ENCODE measurements around the gene TMEM156. TPM values are rescaled to one million over a fixed set of nuclear protein-coding genes. Genes with fewer than 3 reads are reported as not detected.
A peak's percentile ranks its signal among the peaks of the same experiment; 100 is the strongest.
"Not testable (repeated sequence)": the region's sequence is repeated elsewhere in the genome, so short reads cannot be mapped to it uniquely, and the experiment has no call there.

Gene TMEM156
- polyA plus RNA-seq, 1 donor from 2014 or later, result 152 TPM

- Mint-ChIP-seq H3K4me3 (peak overlapping the region; percentile 91 to 95 (median 94)), H3K27ac (peak overlapping the region; percentile 8 to 93 (median 86)), H3K27me3 (no peaks in the 10 kb centered on the region), H3K36me3 (peaks cover 6% of the 10 kb centered on the region), H3K9me3 (no peaks in the 10 kb centered on the region), H3K4me1 (peaks cover 22 to 33% (median 24%) of the 10 kb centered on the region in 3 donors)
These were observed 1.5 kb downstream of the TMEM156 start for GRCh38 chr4:39030725-39031124.

GRCh38 chr4:39029752-39030694, 2.2 kb downstream of the TMEM156 start:
- Mint-ChIP-seq H3K36me3 (peaks cover 6% of the 10 kb centered on the region), H3K27ac (peak overlapping the region; percentile 8 to 93 (median 86)), H3K9me3 (no peaks in the 10 kb centered on the region), H3K27me3 (no peaks in the 10 kb centered on the region), H3K4me3 (peak overlapping the region; percentile 91 to 95 (median 94)), H3K4me1 (peaks cover 26 to 34% (median 28%) of the 10 kb centered on the region in 3 donors)

GRCh38 chr4:39026096-39026495, 6.1 kb downstream of the TMEM156 start:
- Mint-ChIP-seq H3K4me1 (peaks cover 33 to 41% (median 39%) of the 10 kb centered on the region in 3 donors), H3K9me3 (peaks cover 0 to 9% (median 1%) of the 10 kb centered on the region in 3 donors), H3K4me3 (peak overlapping the region in 2 of 4 donors; percentile 23 to 76), H3K27me3 (no peaks in the 10 kb centered on the region), H3K36me3 (peaks cover 23% of the 10 kb centered on the region), H3K27ac (no peak overlapping the region)

- Mint-ChIP-seq H3K4me1 (peaks cover 33 to 41% (median 39%) of the 10 kb centered on the region in 3 donors), H3K9me3 (peaks cover 0 to 9% (median 1%) of the 10 kb centered on the region in 3 donors), H3K27ac (peak overlapping the region; percentile 23 to 39 (median 29)), H3K36me3 (peaks cover 23% of the 10 kb centered on the region), H3K27me3 (no peaks in the 10 kb centered on the region), H3K4me3 (peak overlapping the region in 3 of 4 donors; percentile 45 to 72 (median 67))
These were observed 6.6 kb downstream of the TMEM156 start for GRCh38 chr4:39025552-39026085.

- Mint-ChIP-seq H3K36me3 (peaks cover 27% of the 10 kb centered on the region), H3K4me3 (peak overlapping the region in 1 of 4 donors; percentile 37)
These were observed 7.8 kb downstream of the TMEM156 start for GRCh38 chr4:39024311-39024865.

GRCh38 chr4:39023059-39023458, 9.2 kb downstream of the TMEM156 start:
- Mint-ChIP-seq H3K27ac (peak overlapping the region in 1 of 3 donors; percentile 18), H3K36me3 (peaks cover 27% of the 10 kb centered on the region), H3K4me1 (peaks cover 38 to 44% (median 43%) of the 10 kb centered on the region in 3 donors), H3K27me3 (no peaks in the 10 kb centered on the region), H3K9me3 (peaks cover 3 to 9% (median 3%) of the 10 kb centered on the region in 3 donors), H3K4me3 (peak overlapping the region in 2 of 4 donors; percentile 18 to 65)

More at GRCh38 chr4:39024311-39024865, 7.8 kb downstream of the TMEM156 start:
- Mint-ChIP-seq H3K27me3 (no peaks in the 10 kb centered on the region), H3K9me3 (peaks cover 0 to 9% (median 1%) of the 10 kb centered on the region in 3 donors), H3K27ac (peak overlapping the region in 2 of 3 donors; percentile 29 to 92), H3K4me1 (peaks cover 39 to 46% (median 45%) of the 10 kb centered on the region in 3 donors)

GRCh38 chr4:39022241-39022640, 10.0 kb downstream of the TMEM156 start:
- Mint-ChIP-seq H3K9me3 (peaks cover 3 to 9% (median 3%) of the 10 kb centered on the region in 3 donors), H3K27me3 (no peaks in the 10 kb centered on the region), H3K4me3 (no peak overlapping the region), H3K4me1 (peaks cover 36 to 45% (median 41%) of the 10 kb centered on the region in 3 donors), H3K36me3 (peaks cover 27% of the 10 kb centered on the region), H3K27ac (no peak overlapping the region)

GRCh38 chr4:39021631-39022030, 10.6 kb downstream of the TMEM156 start:
- H3K4me1 Mint-ChIP-seq, result peaks cover 35 to 45% (median 41%) of the 10 kb centered on the region in 3 donors
- no peak overlapping the region for H3K27ac Mint-ChIP-seq
- H3K4me3 Mint-ChIP-seq, result no peak overlapping the region
- peaks cover 5 to 9% (median 6%) of the 10 kb centered on the region in 3 donors for H3K9me3 Mint-ChIP-seq
- no peaks in the 10 kb centered on the region for H3K27me3 Mint-ChIP-seq
- peaks cover 27% of the 10 kb centered on the region for H3K36me3 Mint-ChIP-seq

GRCh38 chr4:39020130-39020529, 12.1 kb downstream of the TMEM156 start:
- no peak overlapping the region for H3K4me3 Mint-ChIP-seq
- peak overlapping the region in 1 of 3 donors; percentile 6 for H3K27ac Mint-ChIP-seq
- H3K36me3 Mint-ChIP-seq, result peaks cover 37% of the 10 kb centered on the region
- H3K27me3 Mint-ChIP-seq, result no peaks in the 10 kb centered on the region
- H3K4me1 Mint-ChIP-seq, result peaks cover 30 to 47% (median 43%) of the 10 kb centered on the region in 3 donors
- peaks cover 5 to 14% (median 6%) of the 10 kb centered on the region in 3 donors for H3K9me3 Mint-ChIP-seq

GRCh38 chr4:39014028-39014427, 18.2 kb downstream of the TMEM156 start:
- H3K9me3 Mint-ChIP-seq, result peaks cover 5 to 22% (median 5%) of the 10 kb centered on the region in 3 donors
- no peak overlapping the region for H3K27ac Mint-ChIP-seq
- H3K36me3 Mint-ChIP-seq, result peaks cover 29% of the 10 kb centered on the region
- H3K27me3 Mint-ChIP-seq, result no peaks in the 10 kb centered on the region
- H3K4me1 Mint-ChIP-seq, result peaks cover 26 to 49% (median 44%) of the 10 kb centered on the region in 3 donors
- H3K4me3 Mint-ChIP-seq, result no peak overlapping the region

GRCh38 chr4:39004758-39005157, 27.5 kb downstream of the TMEM156 start:
- Mint-ChIP-seq H3K27ac (peak overlapping the region in 1 of 3 donors; percentile 74), H3K27me3 (no peaks in the 10 kb centered on the region), H3K36me3 (peaks cover 26% of the 10 kb centered on the region)

GRCh38 chr4:39002058-39002457, 30.2 kb downstream of the TMEM156 start:
- Mint-ChIP-seq H3K36me3 (peaks cover 29% of the 10 kb centered on the region), H3K4me1 (peaks cover 5 to 18% (median 14%) of the 10 kb centered on the region in 3 donors)
- H3K27me3 Mint-ChIP-seq, H3K9me3 Mint-ChIP-seq, H3K27ac Mint-ChIP-seq, H3K4me3 Mint-ChIP-seq: not testable (repeated sequence)

More at GRCh38 chr4:39004758-39005157, 27.5 kb downstream of the TMEM156 start:
- Mint-ChIP-seq H3K4me1 (peaks cover 18 to 26% (median 19%) of the 10 kb centered on the region in 3 donors), H3K9me3 (peaks cover under 1 to 2% (median under 1%) of the 10 kb centered on the region in 3 donors), H3K4me3 (peak overlapping the region in 1 of 4 donors; percentile 25)

- Mint-ChIP-seq H3K36me3 (peaks cover 19% of the 10 kb centered on the region), H3K9me3 (peaks cover 2 to 6% (median 3%) of the 10 kb centered on the region in 3 donors), H3K27ac (no peak overlapping the region), H3K4me1 (peaks cover 14 to 27% (median 19%) of the 10 kb centered on the region in 3 donors), H3K4me3 (no peak overlapping the region), H3K27me3 (no peaks in the 10 kb centered on the region)
These were observed 36.6 kb downstream of the TMEM156 start for GRCh38 chr4:38995660-38996005.

GRCh38 chr4:38994135-38994534, 38.1 kb downstream of the TMEM156 start:
- Mint-ChIP-seq H3K4me3 (no peak overlapping the region), H3K27me3 (no peaks in the 10 kb centered on the region), H3K9me3 (no peaks in the 10 kb centered on the region), H3K4me1 (peaks cover 21 to 31% (median 21%) of the 10 kb centered on the region in 3 donors), H3K27ac (peak overlapping the region in 1 of 3 donors; percentile 83), H3K36me3 (peaks cover 15% of the 10 kb centered on the region)
